Gastrocnemius medialis (tissue), 4 donors: Measurements from ENCODE around the gene FGD4. TPM values are rescaled to one million over a fixed set of nuclear protein-coding genes. Genes with fewer than 3 reads are reported as not detected.

Experiments used
- ATAC-seq, 2 donors: fragments of 150-250 bp; one replicate each; pipeline ENCODE4 v1.9.1; 2016
- DNase-seq, 2 donors: peaks; one replicate each; pipeline ENCODE4 v3.0.0-alpha.2; 2019
- H3K27ac ChIP-seq, 4 donors: fragments of 200-600 bp; sonication (generic); 1 replicate in 1 of 4; 2 replicates in 3 of 4; pipeline ENCODE4 v1.5.1; 2016 to 2018; ENCODE audit warnings: mild to moderate bottlenecking in 2 of 4, moderate library complexity in 1 of 4
- H3K27me3 ChIP-seq, 3 donors: fragments of 200-600 bp; sonication (generic) in 2 of 3; 1 replicate in 1 of 3; 2 replicates in 2 of 3; pipeline versions ENCODE4 v1.5.1 to v1.6.0; 2016 to 2019; ENCODE audit warnings: mild to moderate bottlenecking in 1 of 3, moderate library complexity in 1 of 3
- H3K36me3 ChIP-seq, 2 donors: fragments of 200-600 bp; sonication (generic) in 1 of 2; one replicate each; pipeline ENCODE4 v1.5.1; 2017 to 2018
- H3K4me1 ChIP-seq, 2 donors: fragments of 200-600 bp; sonication (generic) in 1 of 2; one replicate each; pipeline ENCODE4 v1.5.1; 2016 to 2017; ENCODE audit warnings: mild to moderate bottlenecking in 2 of 2
- H3K4me3 ChIP-seq, 4 donors: fragments of 200-600 bp; sonication (generic) in 3 of 4; 1 replicate in 1 of 4; 2 replicates in 3 of 4; pipeline ENCODE4 v1.5.1; 2016 to 2019; ENCODE audit warnings: mild to moderate bottlenecking in 2 of 4
- H3K9me3 ChIP-seq, 3 donors: fragments of 200-600 bp; sonication (generic) in 2 of 3; 1 replicate in 1 of 3; 2 replicates in 2 of 3; pipeline ENCODE4 v1.5.1; 2016 to 2019
- POLR2A ChIP-seq, 2 donors: fragments of 450-650 bp; IDR thresholded peaks; one replicate each; pipeline ENCODE4 v1.6.1; 2017; ENCODE audit warnings: antibody characterized with exemption in 2 of 2, mild to moderate bottlenecking in 2 of 2, moderate library complexity in 2 of 2
- in situ Hi-C, 4 donors: fragments of 200-750 bp; cut with MboI; loops; one replicate each; pipeline versions ENCODE4 v1.15.0 to v1.8.0; 2017; ENCODE audit warnings: low sequenced_read_pairs in 4 of 4
- intact Hi-C: fragments of 100-400 bp; cut with DNase I; formaldehyde crosslinking; loops from one replicate; pipeline ENCODE4 v1.15.1; 2023; ENCODE audit warnings: low total_unique reads
- total RNA-seq, 4 donors: library from RNA; depleted of rRNA; stranded (reverse); fragments of >200 nt; gene quantifications; one replicate each; pipeline versions ENCODE4 v1.1.0 to v1.2.3, GENCODE V29; 2016
- TF ChIP-seq, protein P1 (sequence below), 5 experiments: fragments of 450-650 bp in 3 of 5; fragments of 200-600 bp in 2 of 5; sonication (generic) in 2 of 5; IDR thresholded peaks in 4 of 5; conservative IDR thresholded peaks in 1 of 5; 1 replicate in 4 of 5; 2 replicates in 1 of 5; pipeline ENCODE4 v1.5.1; 2016 to 2019; ENCODE audit warnings: antibody characterized with exemption in 5 of 5, mild to moderate bottlenecking in 3 of 5, moderate library complexity in 3 of 5

FGD4 gene
- total RNA-seq = 10 to 100 TPM; 18.8 to 60.3 (median 40.8) TPM

DNA sequence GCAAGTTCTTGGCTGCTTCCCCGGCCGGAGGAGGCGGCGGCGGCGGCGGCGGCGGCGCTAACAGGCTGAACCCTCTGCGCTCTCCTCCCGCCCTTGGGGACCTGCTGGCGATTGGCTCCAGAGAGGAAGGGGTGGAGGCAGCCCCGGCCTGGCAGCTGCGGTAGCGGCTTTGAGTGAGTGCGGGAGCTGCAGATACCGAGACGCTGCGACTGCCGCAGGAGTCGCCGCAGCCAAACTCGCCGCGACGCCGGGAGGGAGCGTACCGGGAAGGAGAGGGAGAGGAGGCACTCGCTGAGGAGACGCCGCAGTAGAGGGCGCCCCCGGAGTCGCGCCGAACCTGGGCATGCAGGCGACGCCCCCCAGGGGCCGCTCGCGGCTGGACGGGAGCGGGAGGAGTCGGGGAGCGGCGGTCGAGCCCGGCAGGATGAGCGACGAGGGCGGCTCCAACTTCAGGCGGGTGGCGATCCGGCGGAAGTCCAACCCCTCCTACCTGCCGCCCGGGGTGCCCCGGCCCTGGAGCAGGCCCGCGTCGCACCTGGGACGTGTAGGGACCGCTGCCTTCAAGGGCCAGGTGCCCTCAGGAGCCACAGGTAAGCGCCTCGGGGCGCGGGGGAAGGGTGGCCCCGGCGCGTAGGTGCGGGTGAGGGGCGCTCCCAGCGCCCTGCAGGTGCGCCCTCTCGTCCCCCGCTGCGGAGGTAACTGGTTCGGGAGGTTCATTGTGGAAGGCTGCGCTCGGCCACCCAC lies at the start of gene FGD4:
FGD4 (plus strand) TSS at position 189 of the 744 bp plus-strand sequence.
- in situ Hi-C loops (no loop called here), intact Hi-C loops (loop anchor here (1.0 to 5.0 kb wide), 5 partner anchors 32 to 280 kb away; partner anchors contain the start of gene DNM1L)
- H3K4me3 ChIP-seq = peak within 1 kb of the TSS; percentile 65 to 95 (median 82)
- H3K4me1 ChIP-seq = peaks cover 4 to 16% of the 10 kb centered on the region in 2 donors
- DNase-seq (peak; percentile 87 to 91), ATAC-seq (peak; percentile 93 to 94)
- H3K9me3 ChIP-seq = no peaks in the 10 kb centered on the region
- TF ChIP-seq, protein P1, sequence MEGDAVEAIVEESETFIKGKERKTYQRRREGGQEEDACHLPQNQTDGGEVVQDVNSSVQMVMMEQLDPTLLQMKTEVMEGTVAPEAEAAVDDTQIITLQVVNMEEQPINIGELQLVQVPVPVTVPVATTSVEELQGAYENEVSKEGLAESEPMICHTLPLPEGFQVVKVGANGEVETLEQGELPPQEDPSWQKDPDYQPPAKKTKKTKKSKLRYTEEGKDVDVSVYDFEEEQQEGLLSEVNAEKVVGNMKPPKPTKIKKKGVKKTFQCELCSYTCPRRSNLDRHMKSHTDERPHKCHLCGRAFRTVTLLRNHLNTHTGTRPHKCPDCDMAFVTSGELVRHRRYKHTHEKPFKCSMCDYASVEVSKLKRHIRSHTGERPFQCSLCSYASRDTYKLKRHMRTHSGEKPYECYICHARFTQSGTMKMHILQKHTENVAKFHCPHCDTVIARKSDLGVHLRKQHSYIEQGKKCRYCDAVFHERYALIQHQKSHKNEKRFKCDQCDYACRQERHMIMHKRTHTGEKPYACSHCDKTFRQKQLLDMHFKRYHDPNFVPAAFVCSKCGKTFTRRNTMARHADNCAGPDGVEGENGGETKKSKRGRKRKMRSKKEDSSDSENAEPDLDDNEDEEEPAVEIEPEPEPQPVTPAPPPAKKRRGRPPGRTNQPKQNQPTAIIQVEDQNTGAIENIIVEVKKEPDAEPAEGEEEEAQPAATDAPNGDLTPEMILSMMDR (IDR thresholded peaks at IDR 0.05 in 4 of 5, conservative IDR thresholded peaks at IDR 0.05 in 1 of 5) = peak in 4 of 5 experiments; percentile 19 to 54 (median 46)
- peak; percentile 76 to 83 for TF ChIP-seq POLR2A (IDR thresholded peaks at IDR 0.05)
- peak within 1 kb of the TSS; percentile 63 to 86 (median 86) for H3K27ac ChIP-seq
- no peaks in the 10 kb centered on the region for H3K27me3 ChIP-seq
- H3K36me3 ChIP-seq = no peaks in the 10 kb centered on the region

DNA sequence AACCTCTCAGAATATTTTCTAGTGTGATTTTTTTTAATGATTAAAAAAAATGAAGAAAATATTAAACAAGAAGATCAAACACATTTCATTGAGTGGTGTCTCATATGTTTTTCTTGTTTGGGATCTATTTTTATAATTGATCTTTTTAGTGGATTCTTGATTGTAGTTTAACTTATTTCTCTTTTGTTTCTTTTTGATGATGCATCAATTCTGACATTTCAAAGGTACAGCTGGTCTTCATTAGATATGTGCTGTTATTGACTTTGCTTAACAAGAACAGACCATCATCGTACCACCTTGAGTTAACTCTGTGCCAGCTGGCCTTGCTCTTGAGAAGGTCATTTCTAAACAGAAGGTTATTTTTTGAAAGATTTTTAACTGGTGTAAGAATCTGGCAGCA lies 45.8 kb upstream of the FGD4 start:
- TF ChIP-seq POLR2A (IDR thresholded peaks at IDR 0.05) = no peak
- TF ChIP-seq, protein P1 (IDR thresholded peaks at IDR 0.05 in 4 of 5, conservative IDR thresholded peaks at IDR 0.05 in 1 of 5) = no peak
- intact Hi-C loops = no loop called here
- in situ Hi-C loops = loop anchor here in 1 of 4 donors (25.0 kb wide), 1 partner anchor 1659 kb away; the partner anchor contains the start of gene ALG10

DNA sequence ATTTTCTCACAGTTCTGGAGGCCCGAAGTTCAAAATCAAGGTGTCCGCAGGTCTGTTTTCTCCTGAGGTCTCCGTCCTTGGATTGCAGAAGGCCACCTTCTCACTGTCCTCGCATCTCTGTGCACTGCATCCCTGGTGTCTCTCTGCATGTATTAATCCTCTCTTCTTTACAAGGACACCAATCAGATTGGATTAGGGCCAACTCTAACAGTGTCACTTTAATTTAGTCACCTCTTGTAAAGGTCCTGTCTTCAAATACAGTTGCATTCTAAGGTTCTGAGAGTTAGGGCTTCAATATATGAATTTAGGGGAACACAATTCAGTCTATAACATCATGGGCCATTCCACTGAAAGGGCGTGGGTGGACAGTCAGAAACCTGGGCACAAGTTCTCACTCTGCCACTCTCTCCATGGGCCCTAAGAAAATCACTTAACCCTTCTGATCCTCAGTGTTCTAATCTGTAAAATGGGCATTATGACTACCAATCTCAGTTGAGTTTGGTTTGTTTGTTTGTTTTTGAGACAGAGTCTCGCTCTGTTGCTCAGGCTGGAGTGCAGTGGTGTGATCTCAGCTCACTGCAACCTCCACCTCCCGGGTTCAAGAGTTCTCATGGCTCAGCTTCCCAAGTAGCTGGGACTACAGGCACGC lies 41.6 kb upstream of the FGD4 start:
- in situ Hi-C loops (loop anchor here in 1 of 4 donors (25.0 kb wide), 1 partner anchor 1655 kb away; the partner anchor contains the start of gene ALG10), intact Hi-C loops (no loop called here)
- Histone ChIP-seq H3K27me3 (no peaks in the 10 kb centered on the region), H3K4me3 (no peak overlapping the region), H3K36me3 (no peaks in the 10 kb centered on the region), H3K9me3 (no peaks in the 10 kb centered on the region), H3K4me1 (no peaks in the 10 kb centered on the region), H3K27ac (no peak overlapping the region)
- TF ChIP-seq POLR2A (IDR thresholded peaks at IDR 0.05) = no peak
- TF ChIP-seq, protein P1 (IDR thresholded peaks at IDR 0.05 in 4 of 5, conservative IDR thresholded peaks at IDR 0.05 in 1 of 5) = no peak
- ATAC-seq = no peak
- DNase-seq = no peak

More for the DNA sequence above, 45.8 kb upstream of the FGD4 start:
- Histone ChIP-seq H3K27ac (no peak overlapping the region), H3K9me3 (no peaks in the 10 kb centered on the region), H3K4me1 (no peaks in the 10 kb centered on the region), H3K4me3 (no peak overlapping the region), H3K27me3 (no peaks in the 10 kb centered on the region), H3K36me3 (no peaks in the 10 kb centered on the region)
- DNase-seq = no peak
- no peak for ATAC-seq

DNA sequence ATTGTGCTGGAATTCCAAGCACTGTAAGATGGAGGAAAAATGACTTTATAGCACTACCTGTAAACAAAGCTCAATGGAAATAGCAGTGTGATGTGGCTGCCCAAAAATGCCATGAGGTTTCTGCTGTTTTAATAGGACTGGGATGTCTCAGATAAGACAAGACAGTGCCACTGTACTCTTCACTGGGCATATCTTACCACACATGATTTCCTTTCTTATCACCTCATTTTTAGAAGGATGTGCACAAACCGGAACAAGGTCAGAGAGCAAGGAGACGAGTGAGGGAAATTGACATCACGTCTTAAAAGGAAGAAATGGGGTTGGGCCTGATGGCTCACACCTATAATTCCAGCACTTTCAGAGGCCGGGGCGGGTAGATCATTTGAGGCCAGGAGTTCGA lies 38.4 kb upstream of the FGD4 start:
- Histone ChIP-seq H3K27me3 (no peaks in the 10 kb centered on the region), H3K9me3 (no peaks in the 10 kb centered on the region), H3K27ac (no peak overlapping the region), H3K4me3 (no peak overlapping the region), H3K4me1 (no peaks in the 10 kb centered on the region), H3K36me3 (no peaks in the 10 kb centered on the region)
- DNase-seq (no peak), ATAC-seq (no peak)
- in situ Hi-C loops (loop anchor here in 2 of 4 donors (10.0 to 25.0 kb wide), 2 partner anchors 94 to 1651 kb away; partner anchors contain the start of gene ALG10 (in 1 of the 2)), intact Hi-C loops (loop anchor here (10.0 kb wide), 1 partner anchor 94 kb away; no protein-coding TSS in a partner anchor)
- TF ChIP-seq, protein P1 (IDR thresholded peaks at IDR 0.05 in 4 of 5, conservative IDR thresholded peaks at IDR 0.05 in 1 of 5) = no peak
- no peak for TF ChIP-seq POLR2A (IDR thresholded peaks at IDR 0.05)
